HG03103 (cell line): ENCODE data around the gene UBR2.
"Not testable (repeated sequence)": the region's sequence is repeated elsewhere in the genome, so short reads cannot be mapped to it uniquely, and the experiment has no call there.

Experiments
- ATAC-seq: cut with Tn5 transposase; IDR thresholded peaks from one replicate; pipeline ENCODE4 v1.9.1; 2021; ENCODE audit warnings: low read depth; ENCODE audit not compliant: unreplicated experiment

The UBR2 gene

DNA sequence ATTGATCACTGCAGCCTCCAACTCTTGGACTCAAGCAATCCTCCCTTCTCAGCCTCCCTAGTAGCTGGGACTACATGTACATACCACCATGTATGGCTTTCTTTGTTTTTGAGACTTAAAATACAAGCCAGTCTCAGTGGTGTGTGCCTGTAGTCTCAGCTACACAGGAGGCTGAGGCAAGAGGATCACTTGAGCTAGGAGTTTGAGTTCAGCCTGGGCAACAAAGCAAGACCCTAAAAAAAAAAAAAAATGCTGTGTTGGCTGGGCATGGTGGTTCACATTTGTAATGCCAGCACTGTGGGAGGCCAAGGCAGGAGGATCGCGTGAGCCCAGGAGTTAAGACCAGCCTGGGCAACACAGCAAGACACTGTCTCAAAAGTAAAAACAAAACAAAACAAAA lies 51.7 kb downstream of the UBR2 start:
- no peak for ATAC-seq

DNA sequence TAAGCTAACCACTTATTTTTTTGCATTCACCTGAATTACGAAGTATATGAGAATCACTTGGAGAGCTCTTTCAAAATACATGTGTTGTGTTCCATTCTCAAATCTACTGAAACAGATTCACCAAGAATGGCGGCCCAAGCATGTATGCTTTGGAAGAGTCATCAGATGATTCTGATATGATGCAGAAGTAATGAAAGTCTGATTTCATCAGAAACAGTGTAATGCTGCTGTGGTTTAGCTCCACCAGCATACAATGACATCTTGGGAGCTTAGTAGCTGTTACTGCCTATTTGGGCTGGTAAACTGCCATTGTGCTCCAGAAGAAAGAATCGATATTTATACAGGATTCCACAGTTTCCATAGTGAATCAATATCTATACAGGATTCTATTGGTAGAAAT lies 52.9 kb downstream of the UBR2 start:
- no peak for ATAC-seq

DNA sequence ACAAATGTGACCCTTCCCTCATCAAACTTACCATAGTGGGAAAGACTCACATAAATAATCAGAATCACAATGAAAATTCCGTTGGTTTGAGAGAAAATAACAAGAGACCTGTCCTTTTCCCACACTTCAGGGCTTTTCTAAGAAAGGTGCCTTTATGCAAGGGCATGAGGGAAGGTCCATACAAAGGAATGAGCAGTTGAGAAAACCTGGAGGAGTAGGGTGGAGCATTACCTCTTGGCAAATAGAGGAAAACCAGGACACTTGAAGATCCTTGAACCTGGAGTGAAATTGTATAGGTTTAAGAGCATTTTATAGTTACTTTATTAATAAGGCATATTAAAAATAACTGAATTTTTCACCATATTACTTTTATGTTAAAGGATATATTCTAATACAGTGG lies 54.3 kb downstream of the UBR2 start:
- ATAC-seq: no peak

DNA sequence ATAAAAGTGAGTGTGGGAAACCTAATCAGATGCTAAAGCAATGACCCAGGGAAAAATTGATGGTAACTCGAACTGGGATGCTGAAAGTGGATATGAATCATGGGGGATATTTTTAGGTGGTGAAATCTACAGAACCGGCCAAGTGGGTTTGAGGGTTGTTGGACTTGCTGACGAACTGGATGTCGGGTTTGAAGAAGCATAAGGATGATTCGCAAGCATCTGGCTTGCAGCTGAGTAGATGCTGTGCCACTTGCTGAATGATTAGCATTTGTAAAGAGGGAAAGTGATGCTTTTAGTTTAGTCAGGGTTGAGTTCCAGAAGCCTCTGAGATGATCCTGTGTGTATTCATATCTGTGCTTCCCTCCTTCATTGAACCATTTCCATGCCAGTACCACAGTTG lies 54.9 kb downstream of the UBR2 start:
- no peak for ATAC-seq

DNA sequence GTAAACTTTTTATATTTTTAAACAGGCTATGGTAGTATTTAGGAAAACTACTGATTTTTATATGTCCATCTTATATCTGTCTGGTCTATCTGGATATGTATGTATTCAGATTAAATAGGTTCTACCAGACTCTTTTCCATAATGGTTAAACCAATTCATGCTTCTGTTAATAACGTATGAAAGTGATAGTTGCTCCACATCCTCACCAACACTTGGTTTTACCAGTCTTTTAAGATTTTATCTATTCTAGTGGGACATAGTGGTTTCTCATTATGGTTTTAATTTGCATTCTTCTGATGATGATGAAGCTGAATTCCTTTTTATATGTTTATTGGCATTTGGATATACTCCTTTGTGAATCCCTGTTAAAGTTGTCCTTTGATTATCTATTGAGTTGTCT lies 56.1 kb downstream of the UBR2 start:
- no peak for ATAC-seq

DNA sequence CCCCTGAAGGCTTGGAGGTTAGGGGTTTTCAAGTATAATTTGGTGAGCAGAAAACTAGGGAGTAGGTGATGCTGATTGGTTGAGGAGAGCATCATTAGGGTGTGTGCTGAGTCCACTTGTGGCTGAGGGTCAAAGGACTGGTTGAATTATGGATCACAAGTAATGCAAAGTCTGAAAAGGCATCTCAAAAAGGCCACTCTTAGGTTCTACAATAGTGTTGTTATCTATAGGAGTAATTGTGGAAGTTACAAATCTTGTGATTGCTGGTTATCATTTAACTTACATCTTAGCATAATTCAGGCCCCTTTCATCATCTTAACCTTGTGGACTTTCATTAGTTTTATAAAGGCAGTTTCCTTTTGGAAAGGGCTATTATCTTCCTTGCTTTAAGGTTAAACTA lies 60.8 kb downstream of the UBR2 start:
- no peak for ATAC-seq

DNA sequence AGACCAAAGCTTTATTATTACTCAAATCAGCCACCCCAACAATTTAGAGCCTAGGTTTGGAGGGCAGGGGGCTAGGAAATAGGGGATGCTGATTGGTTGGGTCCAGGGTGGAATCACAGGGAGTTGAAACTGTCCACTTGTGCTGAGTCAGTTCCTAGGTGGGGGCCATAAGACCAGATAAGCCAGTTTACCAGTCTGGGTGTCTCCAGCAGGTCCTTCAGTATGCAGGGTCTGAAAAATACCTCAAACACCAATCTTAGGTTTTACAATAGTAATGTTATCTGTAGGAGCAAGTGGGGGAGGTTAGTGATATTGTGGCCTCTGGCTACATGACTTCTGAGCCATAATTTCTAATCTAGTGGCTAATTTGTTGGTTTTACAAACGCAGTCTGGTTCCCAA lies 63.2 kb downstream of the UBR2 start:
- no peak for ATAC-seq

DNA sequence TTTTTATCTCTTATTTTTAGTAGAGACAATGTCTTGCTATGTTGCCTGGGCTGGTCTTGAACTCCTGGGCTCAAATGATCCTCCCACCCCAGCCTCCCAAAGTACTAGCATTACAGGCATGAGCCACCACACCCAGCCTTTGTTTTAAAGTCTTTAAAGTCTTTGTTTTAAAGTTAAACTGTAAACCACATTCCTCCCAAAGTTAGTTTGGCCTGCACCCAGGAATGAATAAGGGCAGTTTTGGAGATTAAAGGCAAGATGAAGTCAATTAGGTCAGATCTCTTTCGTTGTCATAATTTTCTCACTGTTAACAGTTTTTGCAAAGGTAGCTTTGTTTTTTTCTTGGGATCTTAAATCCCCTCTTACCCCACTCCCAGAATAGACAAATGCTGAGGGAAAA lies 63.8 kb downstream of the UBR2 start:
- ATAC-seq: no peak

DNA sequence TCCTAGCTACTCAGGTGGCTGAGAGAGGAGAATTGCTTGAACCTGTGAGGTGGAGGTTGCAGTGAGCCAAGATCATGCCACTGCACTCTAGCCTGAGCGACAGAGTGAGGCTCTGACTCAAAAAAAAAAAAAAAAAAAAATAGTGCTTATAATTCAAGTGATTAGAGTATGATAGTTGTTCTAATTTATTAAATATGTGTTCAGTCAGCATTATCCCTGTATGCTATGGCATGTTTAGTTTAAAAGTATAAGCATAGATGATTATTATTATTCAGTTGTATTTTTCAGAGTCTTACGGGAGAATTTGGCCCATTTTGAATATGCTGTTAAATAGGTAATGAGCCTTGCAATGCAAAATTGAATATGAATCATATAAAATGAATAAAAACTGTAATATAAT lies 64.8 kb downstream of the UBR2 start:
- ATAC-seq: no peak

DNA sequence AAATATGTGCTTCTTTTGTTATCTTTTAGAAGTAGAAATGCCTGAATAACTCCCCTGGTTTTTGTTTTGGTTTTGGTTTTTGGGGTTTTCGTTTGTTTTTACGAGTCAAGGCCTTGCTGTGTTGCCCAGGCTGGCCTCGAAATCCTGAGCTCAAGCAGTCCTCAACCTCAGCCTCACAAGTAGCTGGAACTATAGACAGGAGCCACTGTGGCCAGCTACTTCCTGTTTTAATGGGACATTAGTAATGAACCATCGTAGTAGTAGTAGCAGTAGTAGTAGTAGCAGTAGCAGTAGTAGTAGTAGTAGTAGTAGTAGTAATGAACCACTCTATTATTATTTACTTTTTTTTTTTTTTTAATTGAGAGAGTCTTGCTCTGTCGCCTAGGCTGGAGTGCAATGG lies 66.0 kb downstream of the UBR2 start:
- no peak for ATAC-seq

DNA sequence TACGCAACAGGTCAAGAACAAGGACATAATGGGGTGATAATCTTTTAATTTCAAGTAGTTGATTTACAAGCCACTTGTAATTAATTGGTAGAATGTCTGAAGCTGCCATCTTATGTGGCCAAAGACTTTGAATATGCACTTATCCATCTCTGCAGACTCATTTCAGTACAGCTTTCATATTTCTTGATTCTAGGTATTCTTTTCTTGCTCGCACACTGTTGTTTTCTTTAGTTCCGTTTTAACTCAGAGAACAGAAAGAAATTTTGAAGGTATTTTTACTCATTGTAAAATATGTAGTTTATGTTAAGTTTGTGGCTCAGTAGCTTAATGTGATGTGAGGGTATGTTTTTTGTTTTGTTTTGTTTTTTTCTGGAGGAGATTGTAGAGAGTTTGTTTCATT lies 73.9 kb downstream of the UBR2 start:
- no peak for ATAC-seq

DNA sequence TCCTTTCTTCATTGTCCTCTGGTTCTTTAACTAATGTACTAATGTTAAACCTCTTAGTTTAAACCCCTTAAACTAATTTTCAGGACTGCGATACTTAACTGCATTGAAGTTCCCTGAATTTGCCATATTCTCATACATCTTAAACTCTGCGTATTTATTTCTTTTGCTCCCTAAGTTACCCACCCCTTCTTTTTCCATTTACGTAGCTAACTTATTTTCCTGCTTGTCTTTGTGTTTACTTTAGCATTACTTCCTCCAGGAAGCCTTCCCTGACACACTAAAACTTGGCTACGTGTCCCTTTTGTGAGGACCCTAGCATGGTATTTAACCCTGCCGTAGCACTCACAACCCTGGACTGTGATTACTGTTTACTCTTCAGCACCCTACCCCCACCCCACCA lies 79.0 kb downstream of the UBR2 start:
- no peak for ATAC-seq

DNA sequence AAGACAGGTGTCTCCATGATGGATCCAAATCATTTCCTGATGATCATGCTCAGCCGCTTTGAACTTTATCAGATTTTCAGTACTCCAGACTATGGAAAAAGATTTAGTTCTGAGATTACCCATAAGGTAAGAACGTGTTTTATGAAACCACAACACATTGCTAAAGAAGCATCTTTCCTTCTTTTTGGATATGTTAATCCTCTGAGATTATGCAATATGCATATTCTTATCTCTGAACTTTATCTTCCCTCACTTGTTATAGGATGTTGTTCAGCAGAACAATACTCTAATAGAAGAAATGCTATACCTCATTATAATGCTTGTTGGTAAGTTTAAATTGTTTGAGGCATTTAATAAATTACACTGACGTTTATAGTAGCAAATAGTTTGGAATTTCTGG lies 80.4 kb downstream of the UBR2 start:
- ATAC-seq: no peak

DNA sequence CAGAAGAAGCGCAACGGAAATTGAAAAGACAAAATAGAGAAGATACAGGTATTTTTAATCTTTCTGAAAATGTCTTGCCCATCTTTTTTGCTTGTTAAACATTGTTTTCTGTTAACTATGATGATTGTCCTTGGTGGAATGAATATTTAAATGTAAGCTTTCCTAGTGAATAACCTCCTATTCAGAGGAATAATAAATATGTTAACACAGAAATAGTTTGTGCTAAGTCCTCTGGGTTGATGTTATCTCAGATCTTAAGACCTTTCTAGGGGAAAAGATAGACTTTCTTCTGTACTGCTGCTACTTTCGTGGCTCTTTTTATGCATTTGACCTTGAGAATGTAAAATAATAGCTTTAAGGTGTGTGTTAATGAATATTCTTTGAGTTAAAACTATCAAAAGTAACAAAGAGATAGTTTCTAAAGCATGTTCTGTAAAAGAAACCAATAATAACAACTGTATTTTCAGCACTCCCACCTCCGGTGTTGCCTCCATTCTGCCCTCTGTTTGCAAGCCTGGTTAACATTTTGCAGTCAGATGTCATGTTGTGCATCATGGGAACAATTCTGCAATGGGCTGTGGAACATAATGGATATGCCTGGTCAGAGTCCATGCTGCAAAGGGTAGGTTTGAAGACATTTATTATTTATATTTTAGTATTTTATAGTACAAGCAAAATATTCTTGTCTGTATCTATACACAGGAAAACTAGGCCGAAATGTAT lies 88.4 kb downstream of the UBR2 start:
- no peak for ATAC-seq

DNA sequence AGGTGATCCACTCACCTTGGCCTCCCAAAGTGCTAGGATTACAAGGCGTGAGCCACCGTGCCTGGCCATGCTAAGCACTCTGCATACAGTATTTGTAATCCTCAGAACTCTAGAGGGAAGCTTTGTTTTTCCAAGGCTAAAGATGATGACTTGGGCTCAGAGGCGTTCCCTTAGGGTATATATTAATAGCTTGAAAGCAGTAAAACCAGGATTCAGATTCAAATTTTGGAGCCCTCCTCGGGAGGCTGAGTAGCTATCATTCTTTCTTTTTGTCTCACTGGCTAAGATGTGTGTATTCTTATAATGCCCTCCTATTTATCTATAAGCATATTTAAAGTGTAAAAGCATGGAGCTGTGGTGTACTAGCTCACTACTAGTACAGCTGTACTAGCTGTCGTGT lies 90.0 kb downstream of the UBR2 start:
- no peak for ATAC-seq

DNA sequence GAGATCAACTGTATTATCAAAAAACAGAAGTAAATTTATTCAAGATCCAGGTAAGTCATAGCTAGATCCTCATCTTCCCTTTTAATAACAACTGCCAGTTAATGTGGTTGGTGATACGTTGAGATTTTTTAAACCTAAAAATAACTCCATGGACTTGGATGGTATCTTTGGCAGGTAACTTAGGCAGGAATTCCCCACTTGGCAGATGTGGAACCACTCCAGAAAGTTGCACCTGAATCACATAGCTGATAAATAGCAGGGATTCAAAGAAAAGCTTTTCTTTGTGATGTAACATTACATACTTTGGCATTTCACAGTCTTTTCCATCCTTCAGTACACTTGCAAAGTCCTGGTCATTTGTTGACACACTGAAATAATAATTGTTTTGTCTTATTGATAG lies 96.0 kb downstream of the UBR2 start:
- no peak for ATAC-seq

DNA sequence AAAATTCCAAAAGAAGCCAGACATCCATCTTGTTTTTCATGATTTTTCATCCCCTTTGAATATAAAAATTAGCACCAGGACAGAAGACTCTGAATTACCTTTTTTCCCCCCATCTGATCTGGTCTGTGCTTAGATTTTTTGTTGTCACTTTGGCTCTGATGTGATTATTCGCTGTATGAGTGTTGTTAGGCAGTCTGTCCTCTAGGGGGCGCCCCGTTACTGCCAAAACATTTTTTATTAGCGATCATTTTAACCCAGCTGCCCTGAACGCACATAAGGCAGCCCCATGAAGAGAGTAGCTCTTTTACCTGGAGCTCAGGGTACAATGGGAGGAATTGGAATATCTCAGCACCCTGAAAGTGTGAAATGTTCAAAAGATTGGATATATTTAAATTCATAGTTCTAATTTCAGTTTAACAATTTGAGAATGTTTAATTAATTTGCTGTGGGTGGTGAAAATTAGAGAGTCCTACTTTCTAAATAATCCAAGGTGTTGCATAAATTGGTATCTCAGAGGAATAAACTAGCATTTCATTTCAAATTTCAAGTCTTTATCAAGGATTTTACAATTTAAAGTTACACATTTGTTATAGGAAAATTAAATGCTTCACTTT lies 97.8 kb downstream of the UBR2 start:
- ATAC-seq: no peak

DNA sequence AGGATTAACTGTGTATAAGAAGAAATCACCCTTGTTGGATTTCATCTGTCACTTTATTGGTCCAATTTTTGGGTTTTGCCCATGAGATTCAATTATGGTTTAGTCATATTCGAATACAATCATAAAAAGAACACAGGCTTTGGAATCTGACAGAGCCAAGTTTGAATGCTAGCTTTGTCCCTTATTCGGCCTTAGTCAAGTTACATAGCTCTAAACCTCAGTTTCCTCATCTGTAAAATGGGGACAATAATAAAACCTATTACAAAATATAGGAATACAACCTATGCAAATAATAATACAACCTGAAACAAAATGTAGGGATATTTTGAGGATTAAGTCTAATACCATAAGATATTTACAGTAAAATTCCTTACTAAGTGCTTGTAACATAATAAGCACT lies 100.9 kb downstream of the UBR2 start:
- no peak for ATAC-seq

DNA sequence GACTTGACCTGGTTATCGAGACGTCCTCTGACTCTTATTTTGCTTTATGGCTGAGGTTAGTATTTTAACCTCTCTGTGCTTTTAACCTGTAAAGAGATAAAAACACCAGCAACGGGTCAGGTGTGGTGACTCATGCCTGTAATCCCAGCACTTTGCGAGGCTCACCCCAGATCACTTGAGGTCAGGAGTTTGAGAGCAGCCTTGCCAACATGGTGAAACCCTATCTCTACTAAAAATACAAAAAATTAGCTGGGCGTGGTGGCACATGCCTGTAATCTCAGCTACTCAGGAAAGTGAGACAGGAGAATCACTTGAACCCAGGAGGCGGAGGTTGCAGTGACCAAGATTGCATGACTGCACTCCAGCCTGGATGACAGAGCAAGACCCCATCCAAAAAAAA lies 110.5 kb downstream of the UBR2 start:
- ATAC-seq: not testable (repeated sequence)

DNA sequence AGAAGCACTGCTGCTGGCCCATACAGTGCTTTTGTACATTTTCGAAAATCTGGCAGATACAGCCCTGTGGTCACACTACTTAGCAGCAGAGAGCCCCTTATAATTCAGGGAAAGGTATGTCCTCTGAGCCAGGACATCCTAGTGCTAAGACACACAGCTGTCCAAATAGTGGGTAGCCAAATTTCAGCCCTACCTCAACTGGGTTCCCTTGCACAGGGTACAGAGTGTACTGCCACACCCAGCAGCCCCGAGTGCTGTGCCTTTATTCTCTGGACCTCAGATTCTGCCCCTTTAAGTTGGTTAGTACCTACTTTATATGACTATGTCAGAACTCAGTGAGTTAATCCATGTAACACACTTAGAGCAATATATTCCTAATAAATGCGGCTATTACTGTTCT lies 111.0 kb downstream of the UBR2 start:
- no peak for ATAC-seq

DNA sequence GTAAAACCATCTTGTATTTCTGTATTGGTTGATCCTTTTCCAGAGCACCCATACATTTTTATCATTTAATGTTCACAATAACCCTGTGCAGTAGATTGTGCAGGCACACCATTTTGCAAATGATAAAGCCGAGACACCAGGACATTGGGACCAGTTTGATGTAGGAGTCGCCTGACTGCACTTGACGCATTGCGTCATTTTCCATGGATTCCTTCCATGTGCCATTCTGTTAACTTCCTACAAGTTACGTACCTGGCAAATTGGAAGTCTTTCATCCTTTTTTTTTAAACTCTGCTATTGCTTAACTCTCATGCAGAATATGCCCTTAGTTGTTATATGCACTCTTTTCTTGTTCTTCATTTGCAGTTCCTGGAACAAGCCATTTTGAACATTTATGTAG lies 115.5 kb downstream of the UBR2 start:
- no peak for ATAC-seq

DNA sequence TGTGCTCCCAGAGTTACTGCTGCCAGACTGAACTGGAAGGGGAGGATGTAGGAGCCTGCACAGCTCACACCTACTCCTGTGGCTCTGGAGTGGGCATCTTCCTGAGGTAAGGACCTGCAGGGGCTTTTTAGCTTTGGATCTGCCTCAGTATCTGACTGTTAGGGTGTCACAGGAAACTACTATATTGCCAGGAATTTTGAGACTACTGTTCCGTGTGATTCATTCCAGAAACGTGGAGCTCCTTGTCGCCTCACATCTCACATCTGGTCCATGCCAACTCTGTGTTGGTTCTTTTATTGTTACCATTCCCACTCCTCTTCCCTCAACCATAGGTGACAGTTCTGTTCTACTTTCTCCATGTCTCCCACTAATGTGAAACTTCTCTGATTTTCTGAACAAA lies 124.5 kb downstream of the UBR2 start:
- ATAC-seq: no peak

DNA sequence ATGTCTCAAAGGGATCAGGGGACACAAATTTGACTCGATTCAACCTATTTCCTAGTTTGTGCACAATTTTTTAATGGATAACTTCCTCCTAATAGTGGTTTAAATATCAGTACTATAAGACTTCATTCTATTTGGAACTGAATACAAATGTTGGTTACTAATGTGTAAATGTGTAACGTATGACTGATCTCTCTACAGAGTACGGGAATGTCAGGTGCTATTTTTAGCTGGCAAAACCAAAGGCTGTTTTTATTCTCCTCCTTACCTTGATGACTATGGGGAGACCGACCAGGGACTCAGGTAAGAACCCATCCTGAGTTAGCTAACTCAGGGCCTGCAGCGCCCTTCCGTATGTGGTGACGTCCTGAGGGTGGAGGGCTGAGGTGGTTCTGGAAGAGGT lies 125.5 kb downstream of the UBR2 start:
- ATAC-seq: no peak
